Dermis microvascular lymphatic vessel endothelial cell (primary cell): Measurements from ENCODE around the gene CD300LF. TPM values are rescaled to one million over a fixed set of nuclear protein-coding genes. Genes with fewer than 3 reads are reported as not detected.

Experiments used
- DNase-seq, 2 donors: peaks; one replicate each; pipeline versions ENCODE4 v3.0.0 to v3.0.0-alpha.2; 2010; ENCODE audit warnings: low read depth in 2 of 2
- total RNA-seq: library from RNA; depleted of rRNA; stranded (reverse); fragments of >200 nt; gene quantifications from 2 replicates; pipeline ENCODE4 v1.2.1, GENCODE V29; 2014

The CD300LF gene
- total RNA-seq, 1 donor from 2014 or later = not detected

DNA sequence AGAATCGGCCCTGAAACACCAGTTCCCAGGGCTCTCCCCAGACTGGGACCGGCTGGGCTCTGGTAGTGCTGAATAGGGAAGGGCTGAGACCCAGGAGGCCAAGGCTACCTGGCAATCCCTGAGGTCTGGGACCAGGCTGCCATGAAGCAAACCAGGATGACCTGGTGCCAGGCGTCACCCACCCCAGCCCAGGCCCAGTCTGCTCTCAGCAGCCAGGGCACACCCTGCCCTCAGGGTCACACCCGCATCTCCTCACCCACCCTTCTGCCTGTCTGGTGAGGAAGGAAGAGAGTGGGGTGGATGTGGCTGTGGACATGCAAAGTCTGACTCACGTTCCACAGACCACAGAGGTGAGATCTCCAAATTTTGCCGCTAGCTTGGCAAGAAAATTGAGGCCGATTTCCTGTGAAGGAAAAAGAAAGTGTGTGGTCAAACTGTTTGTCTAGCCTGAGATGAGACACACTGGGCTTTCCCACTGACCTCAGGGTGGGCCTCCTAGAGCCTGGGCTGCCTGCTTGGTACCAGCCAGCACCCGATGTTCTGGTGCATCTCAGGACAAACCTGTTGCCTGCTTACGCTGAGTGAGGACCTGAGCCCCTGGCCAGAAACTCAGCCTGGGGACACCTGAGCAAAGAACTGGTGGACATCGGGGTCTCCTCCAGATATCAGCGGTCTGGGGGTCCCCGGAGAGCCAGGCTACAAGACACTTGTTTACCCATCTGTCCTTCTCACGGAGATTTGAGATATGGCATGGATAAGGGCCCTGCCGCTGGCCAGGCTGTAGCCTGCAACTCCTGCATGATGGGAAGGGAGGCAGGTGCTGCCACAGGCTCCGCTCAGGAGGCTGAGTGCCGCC lies 18.0 kb upstream of the CD300LF start:
- no peak for DNase-seq

DNA sequence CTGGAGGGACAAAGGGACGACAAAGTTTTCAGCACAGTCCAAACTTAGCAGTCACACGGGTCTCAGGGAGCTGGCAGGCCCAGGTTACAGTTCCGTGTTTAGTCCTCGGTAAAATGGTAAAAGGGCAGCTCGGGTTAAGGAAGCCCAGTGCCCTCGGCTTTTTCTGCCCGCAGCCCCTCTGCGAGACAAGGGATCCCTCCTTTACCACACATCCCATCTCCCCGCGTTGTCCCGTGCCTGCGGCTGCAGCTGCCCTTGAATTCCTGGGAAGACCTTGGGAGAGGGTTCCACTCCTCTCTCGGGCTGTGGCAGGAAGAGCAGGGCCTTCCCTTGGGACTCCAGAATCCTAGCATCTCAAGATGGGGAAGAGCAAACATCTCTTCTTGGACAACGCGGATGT lies 17.1 kb upstream of the CD300LF start:
- no peak for DNase-seq

DNA sequence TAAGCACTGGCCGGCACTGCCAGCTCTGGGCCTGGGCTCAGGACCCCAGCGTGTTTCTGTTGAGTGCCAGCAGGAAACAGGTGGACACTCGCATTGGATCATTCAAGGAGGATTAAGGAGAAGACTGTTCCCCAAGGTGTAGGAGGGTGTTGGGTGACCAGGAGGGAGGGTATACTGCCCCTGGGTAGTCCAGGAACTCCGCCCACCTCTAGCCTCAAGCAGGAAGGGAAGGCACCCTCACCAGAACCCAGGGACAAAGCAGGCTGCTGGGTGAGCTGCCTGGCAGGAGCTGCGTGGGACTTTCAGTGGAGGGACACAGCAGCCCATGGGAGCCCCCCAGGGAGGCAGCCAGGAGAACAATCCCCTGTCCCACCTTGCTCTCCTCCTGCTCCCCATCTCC lies 16.6 kb upstream of the CD300LF start:
- no peak for DNase-seq

DNA sequence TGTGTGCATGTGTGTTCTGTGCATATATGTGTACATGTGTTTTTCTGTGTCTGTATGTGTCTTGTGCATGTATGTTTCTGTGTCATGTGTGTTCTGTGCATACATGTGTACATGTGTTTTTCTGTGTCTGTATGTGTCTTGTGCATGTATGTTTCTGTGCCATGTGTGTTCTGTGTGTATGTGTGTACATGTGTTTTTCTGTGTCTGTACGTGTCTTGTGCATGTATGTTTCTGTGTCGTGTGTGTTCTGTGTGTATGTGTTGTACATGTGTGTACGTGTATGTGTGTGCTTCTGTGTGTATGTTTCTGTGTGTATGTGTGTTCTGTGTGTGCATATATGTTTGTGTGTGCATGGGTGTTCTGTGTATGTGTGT lies 16.0 kb upstream of the CD300LF start:
- no peak for DNase-seq

DNA sequence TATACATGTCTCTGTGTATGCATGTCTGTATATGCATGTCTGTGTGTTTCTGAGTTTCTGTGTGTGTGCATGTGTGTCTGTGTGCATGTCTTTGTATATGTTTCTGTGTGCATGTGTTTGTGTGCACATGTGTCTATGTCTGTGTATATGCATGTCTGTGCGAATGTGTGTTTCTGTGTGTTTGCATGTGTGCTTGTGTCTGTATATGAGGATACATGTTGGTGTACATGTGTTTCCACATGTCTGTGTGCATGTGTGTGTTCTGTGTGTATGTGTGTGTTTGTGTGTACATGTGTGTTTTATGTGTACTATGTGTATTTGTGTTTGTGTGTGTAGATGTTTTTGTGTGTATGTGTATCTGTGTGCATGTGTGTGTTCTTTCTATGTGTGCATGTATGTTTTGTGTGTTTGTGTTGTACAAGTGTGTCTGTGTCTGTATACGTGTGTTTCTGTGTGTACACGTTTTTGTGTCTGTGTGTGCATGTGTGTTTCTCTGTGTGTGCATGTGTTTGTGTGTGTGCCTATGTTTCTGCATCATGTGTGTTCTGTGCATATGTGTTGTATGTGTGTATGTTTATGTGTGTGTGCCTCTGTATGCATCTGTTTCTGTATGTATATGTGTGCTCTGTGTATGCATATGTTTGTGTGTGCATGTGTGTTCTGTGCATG lies 15.4 kb upstream of the CD300LF start:
- no peak for DNase-seq

DNA sequence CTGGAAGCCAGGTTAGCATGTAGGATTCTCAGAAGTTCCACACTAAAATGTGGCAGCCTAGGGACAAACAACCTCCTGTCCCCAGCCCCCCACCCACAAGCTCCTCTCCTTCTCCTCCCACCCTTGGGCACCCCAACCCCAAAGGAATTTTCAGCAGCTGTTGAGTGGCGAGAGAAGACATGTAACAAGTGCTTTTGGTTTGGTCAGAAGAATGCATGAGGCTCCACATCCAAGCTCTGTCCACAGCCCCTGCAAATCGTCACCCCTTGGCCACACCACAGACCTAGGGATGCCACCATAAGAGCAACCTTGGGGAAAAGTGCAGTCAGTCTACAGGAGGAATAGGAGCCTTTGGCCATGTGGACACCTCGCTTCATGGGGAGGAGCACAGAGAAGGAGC lies 12.4 kb upstream of the CD300LF start:
- DNase-seq = no peak

DNA sequence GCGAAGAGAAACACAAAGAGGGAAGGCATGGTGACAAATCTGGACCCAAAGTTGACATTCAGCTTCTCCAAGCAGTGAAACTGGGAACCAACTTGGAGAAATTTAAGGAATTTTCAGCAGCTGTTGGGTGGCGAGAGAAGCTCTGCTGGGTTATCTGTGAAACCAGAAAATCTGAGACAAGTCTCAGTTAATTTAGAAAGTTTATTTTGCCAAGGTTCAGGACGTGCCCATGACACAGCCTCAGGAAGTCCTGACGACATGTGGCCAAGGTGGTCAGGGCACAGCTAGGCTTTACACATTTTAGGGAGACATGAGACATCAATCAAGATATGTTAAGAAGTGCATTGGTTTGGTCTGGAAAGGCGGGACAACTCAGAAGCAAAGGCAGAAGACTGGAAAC lies 11.2 kb upstream of the CD300LF start:
- DNase-seq = no peak

DNA sequence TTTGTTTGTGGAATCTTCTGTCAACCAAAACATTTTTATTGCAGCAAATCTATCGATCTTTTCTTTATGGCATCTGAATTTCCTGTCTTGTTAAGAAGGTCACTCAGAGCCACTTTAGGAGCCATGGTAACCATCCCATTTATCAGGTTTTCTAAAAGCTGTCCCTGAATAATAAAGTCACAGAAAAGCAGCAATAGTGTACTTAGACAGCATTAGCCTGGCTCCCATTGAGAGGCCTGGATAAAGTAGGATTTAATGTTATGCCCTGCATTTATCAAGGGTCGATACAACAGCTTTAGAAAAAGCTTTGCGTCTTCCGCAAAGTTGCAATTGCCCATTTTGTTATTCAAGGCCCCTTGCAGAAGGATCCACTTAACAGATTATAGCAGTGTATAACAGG lies 10.1 kb upstream of the CD300LF start:
- no peak for DNase-seq

DNA sequence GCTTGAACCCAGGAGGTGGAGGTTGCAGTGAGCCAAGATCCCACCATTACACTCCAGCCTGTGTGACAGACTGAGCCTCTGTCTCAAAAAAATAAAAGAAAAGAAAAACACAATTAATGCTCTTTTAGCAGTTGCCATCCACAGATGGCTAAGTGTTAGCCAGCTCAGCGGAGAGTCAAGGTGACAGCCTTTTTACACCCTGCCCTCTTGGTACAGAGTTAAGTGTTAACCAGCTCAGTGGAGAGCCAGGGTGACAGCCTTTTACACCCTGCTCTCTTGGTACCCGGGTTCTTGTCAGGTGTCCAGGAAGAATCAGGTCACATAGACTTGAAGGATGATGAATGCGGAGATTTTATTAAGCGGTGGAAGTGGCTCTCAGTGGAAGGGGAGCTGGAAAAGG lies 7.8 kb upstream of the CD300LF start:
- no peak for DNase-seq

DNA sequence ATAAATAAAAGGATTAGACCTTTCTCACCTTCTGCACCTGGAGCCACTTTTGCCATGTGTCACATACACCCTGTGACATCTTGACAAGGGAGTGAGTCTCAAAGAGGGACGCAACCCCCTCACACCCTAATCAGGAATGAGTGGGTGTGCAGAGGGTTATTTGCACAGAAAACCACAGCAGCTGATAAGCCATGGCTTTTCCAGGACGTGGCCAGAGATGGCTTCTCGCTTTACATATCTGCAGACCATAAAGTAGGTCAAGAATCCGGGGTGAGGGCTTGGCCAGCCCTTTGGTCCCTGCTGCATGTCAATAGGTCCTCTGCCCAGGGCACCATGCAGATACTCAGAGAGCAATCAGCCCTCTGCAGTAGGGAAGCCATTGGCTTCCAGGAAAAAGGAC lies 2.4 kb upstream of the CD300LF start:
- no peak for DNase-seq

DNA sequence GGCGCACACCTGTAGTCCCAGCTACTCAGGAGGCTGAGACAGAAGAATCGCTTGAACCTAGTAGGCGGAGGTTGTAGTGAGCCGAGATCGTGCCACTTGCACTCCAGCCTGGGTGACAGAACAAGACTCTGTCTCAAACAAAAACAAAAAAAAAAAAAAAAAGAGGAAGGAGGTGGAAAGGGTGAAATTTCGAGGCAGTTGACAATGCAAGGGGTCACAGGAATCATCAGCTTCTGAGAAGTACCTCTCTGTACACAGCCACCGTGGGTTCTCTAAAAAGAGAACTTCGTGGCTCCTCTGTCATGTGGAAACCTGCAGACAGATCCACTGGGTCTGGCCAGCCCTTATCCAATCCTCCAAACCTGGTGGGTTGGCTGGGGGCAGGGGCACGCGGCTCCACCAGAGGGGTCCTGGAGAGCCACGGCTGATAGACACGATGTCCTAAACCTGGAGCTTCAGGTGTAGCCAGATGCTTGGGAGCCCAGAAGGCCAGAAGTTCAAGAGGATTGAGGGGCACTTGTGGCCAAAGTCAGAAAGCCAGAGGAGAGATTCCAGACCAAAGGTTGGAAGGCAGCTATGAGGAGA lies 540 bp upstream of the CD300LF start:
- no peak for DNase-seq

DNA sequence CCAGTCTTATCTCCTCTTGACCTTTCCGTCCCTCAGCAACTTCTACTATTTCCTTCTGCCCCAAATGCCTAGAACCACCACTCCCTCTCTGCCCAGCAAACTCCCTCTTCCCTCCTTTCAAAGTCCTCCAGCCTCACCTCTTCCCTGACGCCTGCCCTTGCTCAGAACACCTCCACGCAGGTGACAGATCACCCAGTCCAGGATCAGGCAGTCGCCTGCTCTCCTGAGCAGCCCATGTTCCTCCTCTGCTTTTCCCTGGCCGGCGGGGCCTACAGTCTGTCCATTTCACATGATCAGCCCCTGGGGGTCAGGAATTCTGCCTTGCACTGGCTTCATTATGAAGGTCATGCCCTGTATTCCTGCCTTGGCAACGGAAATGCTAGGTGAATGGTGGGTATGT lies 422 bp downstream of the CD300LF start:
- no peak for DNase-seq

DNA sequence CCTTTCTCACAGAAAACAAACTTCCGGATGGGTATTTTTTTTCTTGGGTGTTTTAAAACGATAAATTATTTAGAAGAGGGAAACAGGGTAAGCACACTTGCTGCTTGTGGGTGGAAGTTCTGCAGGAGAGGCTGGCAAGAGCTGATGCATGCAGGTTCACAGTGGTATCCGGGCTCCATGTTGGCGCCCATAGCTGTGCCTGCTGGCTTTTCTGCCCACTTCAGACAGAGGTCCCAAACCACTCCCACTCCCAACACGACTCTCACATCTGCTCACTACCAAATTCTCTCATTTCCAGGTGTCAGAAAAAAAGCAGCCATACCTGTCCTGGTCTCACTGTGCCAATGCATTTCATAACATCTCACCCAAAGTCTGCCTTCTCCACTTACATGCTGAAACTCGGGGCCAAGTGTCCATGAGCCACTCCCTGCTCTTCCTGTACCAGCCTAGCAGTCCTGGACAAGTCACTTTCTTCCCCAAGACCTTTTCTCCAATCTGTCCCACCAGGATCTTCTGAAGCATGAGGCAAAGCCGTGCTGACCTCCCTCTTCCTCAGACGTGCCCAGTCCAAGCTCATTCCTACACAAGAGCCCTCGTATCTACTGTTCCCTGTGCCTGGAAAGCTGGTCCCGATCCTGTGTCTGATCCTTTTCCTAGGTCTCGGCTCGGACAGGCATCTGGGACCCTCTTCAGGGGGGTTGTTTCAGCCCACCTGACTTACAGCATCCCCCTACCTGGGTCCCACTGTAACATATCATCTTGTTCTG lies 1.5 kb downstream of the CD300LF start:
- DNase-seq = no peak

DNA sequence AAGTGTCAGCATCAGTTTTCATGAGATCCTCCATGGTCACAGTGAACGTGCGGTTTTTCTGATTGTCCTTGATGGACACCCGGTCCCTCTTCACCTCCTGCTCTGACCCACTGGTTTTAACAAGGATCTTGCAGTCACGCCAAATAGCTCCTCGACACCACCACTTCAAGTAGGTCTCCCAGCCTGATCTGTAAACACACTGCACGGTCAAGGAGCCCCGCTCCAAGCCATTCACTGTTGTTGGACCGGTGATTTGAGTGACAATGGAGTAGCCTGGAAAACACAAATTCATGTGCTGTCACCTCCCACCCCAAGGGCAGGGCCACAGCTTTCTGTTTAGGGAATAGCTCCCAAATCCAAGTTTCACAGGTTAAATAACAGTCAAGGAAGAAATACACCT lies 8.2 kb downstream of the CD300LF start:
- DNase-seq = no peak

DNA sequence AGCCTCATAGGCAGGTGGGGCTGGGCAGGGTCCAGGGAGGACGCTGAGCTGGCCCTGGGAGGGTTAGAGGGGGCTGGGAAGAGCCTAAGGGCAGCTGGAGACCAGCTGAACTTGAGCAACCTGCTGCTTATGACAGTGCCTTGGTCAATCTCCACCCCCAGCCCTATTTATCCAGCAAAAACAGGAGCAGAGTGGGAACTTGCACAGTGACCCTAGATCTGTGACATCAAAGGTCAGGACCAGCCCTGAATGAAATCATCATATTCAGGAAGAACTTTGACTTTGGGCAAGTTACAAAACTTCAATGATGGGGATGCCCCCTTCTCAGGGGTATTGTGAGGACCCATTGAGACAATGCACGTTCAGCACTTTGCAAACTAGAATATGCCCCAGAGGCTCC lies 9.4 kb downstream of the CD300LF start:
- no peak for DNase-seq

DNA sequence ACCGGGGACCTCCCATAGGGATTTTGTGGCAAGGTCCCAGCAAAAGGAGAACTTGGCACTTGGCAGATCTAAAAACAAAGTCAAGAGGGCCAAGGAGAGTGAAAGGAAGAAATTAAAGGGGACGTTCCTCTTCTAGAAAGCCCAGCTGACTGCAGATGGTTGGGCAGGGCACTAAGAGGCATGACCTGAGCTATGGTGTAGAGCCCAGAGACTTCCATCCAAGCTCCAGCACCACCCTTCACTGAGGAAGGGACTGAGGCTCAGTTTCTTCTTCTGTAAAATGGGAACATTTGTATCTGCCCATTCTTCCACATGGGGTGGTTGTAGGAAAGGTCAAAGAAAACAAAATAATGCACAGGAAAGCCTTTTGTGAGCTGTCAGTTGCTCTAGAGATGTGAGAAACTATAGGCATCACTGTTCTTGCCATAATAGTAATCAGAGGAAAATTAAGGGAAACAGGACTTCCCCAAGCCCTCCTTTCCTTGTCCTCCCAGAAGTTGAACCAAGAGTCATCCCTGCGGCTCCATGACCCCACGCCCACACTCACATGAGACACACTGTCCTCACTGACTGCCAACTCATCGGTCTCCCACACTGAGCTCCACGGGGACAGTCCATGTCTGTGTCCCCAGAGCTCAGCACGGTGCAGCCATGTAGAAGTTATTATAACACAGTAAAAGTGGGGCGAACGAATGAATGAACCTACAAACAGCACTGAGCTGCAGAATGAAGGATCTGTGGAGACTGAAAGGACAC lies 10.4 kb downstream of the CD300LF start:
- DNase-seq = no peak

DNA sequence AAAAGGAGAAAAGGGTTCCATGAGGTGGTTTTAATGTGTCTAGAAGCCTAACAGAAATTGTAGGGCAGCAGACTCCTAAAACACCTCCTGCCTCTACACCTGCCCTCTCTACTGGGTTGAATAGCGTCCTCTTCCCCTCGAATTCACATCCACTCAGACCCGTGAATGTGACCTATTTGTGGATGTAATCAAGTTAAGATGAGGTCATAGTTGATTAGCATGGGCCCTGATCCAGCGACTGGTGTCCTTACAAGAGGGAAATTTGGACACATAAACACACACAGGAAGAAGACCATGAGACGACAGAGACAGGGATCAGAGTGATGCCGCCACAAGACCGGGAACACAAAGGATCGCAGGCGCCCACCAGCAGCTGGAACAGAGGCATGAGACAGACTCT lies 13.5 kb downstream of the CD300LF start:
- no peak for DNase-seq

DNA sequence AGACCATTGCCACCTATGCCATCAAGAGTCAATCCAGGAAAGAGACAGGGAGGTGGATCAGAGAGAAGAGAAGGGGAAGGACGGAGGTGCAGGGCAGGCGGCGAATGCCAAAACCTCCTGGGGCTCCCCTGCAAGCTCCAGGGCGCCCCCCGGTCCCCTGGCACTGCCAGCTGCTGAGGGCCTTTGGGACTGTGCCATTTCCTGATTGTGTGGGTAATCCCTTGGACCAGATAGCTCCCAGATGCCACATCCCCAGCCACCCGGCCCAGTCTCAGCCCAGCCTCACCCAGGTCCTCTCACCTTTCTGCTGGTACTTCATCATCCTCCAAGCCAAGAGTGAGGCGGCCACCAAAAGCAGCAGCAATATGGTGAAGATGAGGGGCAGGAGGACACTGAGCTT lies 14.7 kb downstream of the CD300LF start:
- no peak for DNase-seq

DNA sequence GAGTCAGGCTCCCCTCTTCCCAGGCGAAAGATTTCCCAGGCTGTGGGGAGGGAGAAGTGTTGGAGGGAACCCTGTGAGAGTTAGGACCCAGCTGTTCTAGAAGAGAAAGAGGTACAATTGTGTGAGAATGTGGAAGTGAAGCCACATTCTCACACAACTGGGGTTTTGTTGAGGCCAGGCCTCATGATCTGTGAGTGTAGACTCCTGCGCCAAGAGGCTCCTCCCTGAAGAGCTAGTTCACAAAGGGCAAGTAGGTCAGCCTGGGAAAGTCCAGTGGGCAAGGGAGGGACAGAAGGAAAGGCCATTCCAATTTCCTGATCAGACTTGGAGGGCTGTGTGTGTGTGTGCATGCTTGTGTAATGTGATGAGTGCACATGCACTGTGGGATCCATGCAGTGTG lies 15.2 kb downstream of the CD300LF start:
- DNase-seq = no peak

DNA sequence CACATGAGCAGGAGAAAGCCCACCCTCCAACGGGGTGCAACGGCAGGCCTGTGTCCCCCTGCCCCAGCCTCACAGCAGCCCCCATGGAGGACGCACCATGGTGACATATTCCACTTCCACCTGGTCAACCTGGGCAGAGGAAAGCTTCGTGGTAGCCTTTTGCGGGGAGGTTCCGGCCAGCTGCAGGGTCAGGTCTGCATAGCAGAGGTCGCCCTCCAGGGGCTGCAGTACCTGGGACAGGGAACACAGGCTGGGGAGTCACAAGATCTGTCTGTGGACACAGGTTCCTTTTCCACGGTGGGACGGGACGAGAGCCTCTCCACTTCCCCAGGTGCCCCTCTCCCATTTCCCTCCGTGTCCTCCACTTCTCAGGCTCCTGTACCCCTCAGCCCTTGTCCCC lies 17.1 kb downstream of the CD300LF start:
- DNase-seq = no peak

DNA sequence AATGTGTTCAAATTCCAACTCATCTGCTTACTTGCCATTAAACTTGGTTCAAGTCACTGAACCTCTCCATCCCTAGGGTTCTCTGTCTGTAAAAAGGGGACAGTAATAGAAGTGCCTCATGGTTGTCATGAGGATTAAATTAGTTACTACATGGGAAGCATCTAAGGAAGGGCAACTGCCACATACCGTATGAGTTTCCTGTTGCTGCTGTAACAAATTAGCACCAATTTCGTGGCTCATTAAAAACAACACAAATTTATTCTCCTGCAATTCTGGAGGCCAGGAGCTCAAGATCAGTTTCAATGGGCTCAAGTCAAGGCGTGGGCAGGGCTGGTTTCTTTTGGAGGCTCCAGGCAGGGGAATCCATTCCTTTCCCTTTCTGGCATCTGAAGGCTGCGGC lies 18.6 kb downstream of the CD300LF start:
- DNase-seq = no peak

DNA sequence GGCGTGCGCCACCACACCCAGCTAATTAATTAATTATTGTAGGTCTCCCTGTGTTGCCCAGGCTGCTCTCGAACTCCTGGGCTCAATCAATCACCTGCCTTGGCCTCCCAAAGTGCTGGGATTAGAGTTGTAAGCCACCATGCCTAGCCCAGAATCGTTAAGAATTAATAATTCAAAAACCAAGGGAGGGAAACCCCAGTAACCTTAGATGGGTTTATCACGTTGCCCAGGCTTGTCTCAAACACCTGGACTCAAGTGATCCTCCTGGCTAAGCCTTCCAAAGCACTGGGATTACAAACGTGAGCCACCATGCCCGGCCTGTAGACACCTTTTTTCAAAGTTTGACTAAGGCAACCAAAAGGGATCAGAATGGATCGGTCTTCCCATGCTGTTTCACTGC lies 21.6 kb downstream of the CD300LF start:
- no peak for DNase-seq
